GM23338 (cell line): Measurements from ENCODE around the gene SPG21. TPM values are rescaled to one million over a fixed set of nuclear protein-coding genes. Genes with fewer than 3 reads are reported as not detected.

ENCODE experiments used
- ATAC-seq: fragments of 200-7000 bp; cut with Tn5 transposase; 3 replicates; pipeline ENCODE4 v1.9.1; 2020
- DNase-seq: peaks from one replicate; pipeline ENCODE4 v3.0.0-alpha.2; 2015; ENCODE audit warnings: low spot score
- H2AFZ ChIP-seq: fragments of 200-600 bp; sonication (generic); 2 replicates; pipeline ENCODE4 v1.8.0; 2016; ENCODE audit warnings: antibody characterized with exemption, mild to moderate bottlenecking, moderate library complexity
- H3F3A ChIP-seq: fragments of 200-600 bp; sonication (generic); replicated peaks from 2 replicates; pipeline ENCODE4 v1.8.0; 2017; ENCODE audit warnings: antibody characterized with exemption, mixed run types, low read depth
- H3K27ac ChIP-seq: fragments of 200-600 bp; sonication (generic); 2 replicates; pipeline ENCODE4 v1.6.1; 2016; ENCODE audit warnings: low read depth
- H3K27me3 ChIP-seq: fragments of 200-600 bp; sonication (generic); 2 replicates; pipeline ENCODE4 v1.8.0; 2016; ENCODE audit warnings: mild to moderate bottlenecking, mixed run types, moderate library complexity; ENCODE audit not compliant: insufficient read depth
- H3K36me3 ChIP-seq: fragments of 200-600 bp; sonication (generic); 2 replicates; pipeline ENCODE4 v1.8.0; 2016; ENCODE audit warnings: mild to moderate bottlenecking; ENCODE audit not compliant: insufficient read depth
- H3K4me1 ChIP-seq: fragments of 200-600 bp; sonication (generic); 2 replicates; pipeline ENCODE4 v1.8.0; 2016; ENCODE audit warnings: mild to moderate bottlenecking, moderate library complexity; ENCODE audit not compliant: insufficient read depth
- H3K4me2 ChIP-seq: fragments of 200-600 bp; sonication (generic); 2 replicates; pipeline ENCODE4 v1.7.1; 2017; ENCODE audit warnings: mixed run types
- H3K4me3 ChIP-seq: fragments of 200-600 bp; sonication (generic); 2 replicates; pipeline ENCODE4 v1.6.1; 2016; ENCODE audit warnings: mixed run types
- H3K79me2 ChIP-seq: fragments of 200-600 bp; sonication (generic); replicated peaks from 2 replicates; pipeline ENCODE4 v1.8.0; 2017; ENCODE audit warnings: mild to moderate bottlenecking; ENCODE audit not compliant: insufficient read depth
- H3K9me2 ChIP-seq: fragments of 200-600 bp; sonication (generic); 2 replicates; pipeline ENCODE4 v1.8.0; 2017; ENCODE audit not compliant: insufficient read depth
- H4K20me1 ChIP-seq: fragments of 200-600 bp; sonication (generic); replicated peaks from 2 replicates; pipeline ENCODE4 v1.8.0; 2017; ENCODE audit warnings: mild to moderate bottlenecking; ENCODE audit not compliant: insufficient read depth
- H3K27ac Mint-ChIP-seq: 2 replicates; pipeline ENCODE4 v1.8.0; 2020; ENCODE audit warnings: inconsistent platforms, mild to moderate bottlenecking, moderate library complexity, mixed read lengths
- H3K27me3 Mint-ChIP-seq: 3 replicates; pipeline ENCODE4 v1.8.0; 2022; ENCODE audit warnings: low read depth, mild to moderate bottlenecking, moderate library complexity, mixed read lengths, inconsistent platforms; ENCODE audit not compliant: insufficient read depth, poor library complexity
- H3K36me3 Mint-ChIP-seq: 3 replicates; pipeline ENCODE4 v1.8.0; 2021; ENCODE audit warnings: low read depth, mild to moderate bottlenecking, inconsistent platforms, moderate library complexity, mixed read lengths
- H3K4me1 Mint-ChIP-seq: 3 replicates; pipeline ENCODE4 v1.8.0; 2020; ENCODE audit warnings: mild to moderate bottlenecking, inconsistent platforms, mixed read lengths
- H3K4me3 Mint-ChIP-seq: 3 replicates; pipeline ENCODE4 v1.8.0; 2021; ENCODE audit warnings: moderate library complexity, mild to moderate bottlenecking, inconsistent platforms, mixed read lengths
- H3K9me3 Mint-ChIP-seq: 3 replicates; pipeline ENCODE4 v1.8.0; 2020; ENCODE audit warnings: moderate library complexity, mild to moderate bottlenecking, inconsistent platforms, mixed read lengths
- EZH2 ChIP-seq: fragments of 200-600 bp; sonication (generic); IDR thresholded peaks from one replicate; pipeline ENCODE4 v1.8.0; 2017; ENCODE audit warnings: antibody characterized with exemption, mild to moderate bottlenecking, low read depth; ENCODE audit not compliant: unreplicated experiment
- EZH2phosphoT487 ChIP-seq: fragments of 200-600 bp; sonication (generic); IDR thresholded peaks from one replicate; pipeline ENCODE4 v1.8.1; 2018; ENCODE audit warnings: antibody characterized with exemption; ENCODE audit not compliant: unreplicated experiment
- JUNB ChIP-seq: IDR thresholded peaks from one replicate; pipeline ENCODE4 v1.6.1; 2016; ENCODE audit warnings: antibody characterized with exemption; ENCODE audit not compliant: unreplicated experiment
- NANOG ChIP-seq: IDR thresholded peaks from 2 replicates; pipeline ENCODE4 v1.6.1; 2016; ENCODE audit warnings: antibody characterized with exemption, borderline replicate concordance
- POLR2AphosphoS5 ChIP-seq: IDR thresholded peaks from 2 replicates; pipeline ENCODE4 v1.6.1; 2016; ENCODE audit warnings: antibody characterized with exemption, low read depth
- STAT1 ChIP-seq: IDR thresholded peaks from one replicate; pipeline ENCODE4 v1.6.1; 2016; ENCODE audit warnings: antibody characterized with exemption; ENCODE audit not compliant: unreplicated experiment
- ZNF114 ChIP-seq: fragments of 250-450 bp; sonication (Bioruptor Pico); IDR thresholded peaks from 2 replicates; pipeline ENCODE4 v1.5.0; 2020; ENCODE audit warnings: mild to moderate bottlenecking, moderate library complexity
- ZNF331 ChIP-seq: fragments of 250-450 bp; sonication (Bioruptor Pico); IDR thresholded peaks from 2 replicates; pipeline ENCODE4 v1.5.0; 2020; ENCODE audit warnings: low read depth, mild to moderate bottlenecking, moderate library complexity
- polyA plus RNA-seq: library from polyadenylated mRNA; unstranded; fragments of >200 nt; fragmentation: Nextera tagmentation; extraction: Ambion mirVana; gene quantifications from 2 replicates; pipeline ENCODE4 v1.2.1, GENCODE V29; 2016
- total RNA-seq: library from RNA; depleted of rRNA; stranded (reverse); fragments of >200 nt; shearing (Covaris generic); gene quantifications from 2 replicates; pipeline ENCODE4 v1.2.3, GENCODE V29; 2014
- TF ChIP-seq, protein P1 (sequence below): IDR thresholded peaks from 2 replicates; pipeline ENCODE4 v1.6.1; 2016; ENCODE audit warnings: antibody characterized with exemption
- TF ChIP-seq, protein P2 (sequence below), 2 experiments: fragments of 200-600 bp in 1 of 2; sonication (generic) in 1 of 2; conservative IDR thresholded peaks; 2 replicates each; pipeline versions ENCODE4 v1.5.1 to v1.6.1; 2016 to 2017; ENCODE audit warnings: antibody characterized with exemption in 2 of 2, low read depth in 2 of 2, mild to moderate bottlenecking in 2 of 2, moderate library complexity in 1 of 2
- TF ChIP-seq, protein P3 (sequence below): IDR thresholded peaks from one replicate; pipeline ENCODE4 v1.6.1; 2018; ENCODE audit warnings: antibody characterized with exemption; ENCODE audit not compliant: unreplicated experiment

SPG21 gene
- total and polyA plus RNA-seq, 2 experiments from 2014 or later = 81.0 to 102 TPM

DNA sequence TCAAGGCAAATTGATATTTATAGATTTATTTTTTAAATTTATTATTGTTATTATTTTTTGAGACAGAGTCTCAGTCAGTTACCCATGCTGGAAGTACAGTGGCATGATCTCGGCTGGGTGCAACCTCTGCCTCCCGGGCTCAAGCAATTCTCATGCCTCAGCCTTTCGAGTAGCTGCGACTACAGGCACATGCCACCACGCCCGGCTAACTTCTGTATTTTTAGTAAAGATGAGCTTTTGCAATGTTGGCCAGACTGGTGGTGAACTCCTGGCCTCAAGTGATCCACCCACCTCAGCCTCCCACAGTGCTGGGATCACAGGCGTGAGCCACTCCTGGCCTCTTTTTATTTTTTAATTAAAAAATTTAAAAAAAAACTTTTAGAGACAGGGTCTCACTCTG lies 19.0 kb downstream of the SPG21 start (continued):
- TF ChIP-seq, protein P1, sequence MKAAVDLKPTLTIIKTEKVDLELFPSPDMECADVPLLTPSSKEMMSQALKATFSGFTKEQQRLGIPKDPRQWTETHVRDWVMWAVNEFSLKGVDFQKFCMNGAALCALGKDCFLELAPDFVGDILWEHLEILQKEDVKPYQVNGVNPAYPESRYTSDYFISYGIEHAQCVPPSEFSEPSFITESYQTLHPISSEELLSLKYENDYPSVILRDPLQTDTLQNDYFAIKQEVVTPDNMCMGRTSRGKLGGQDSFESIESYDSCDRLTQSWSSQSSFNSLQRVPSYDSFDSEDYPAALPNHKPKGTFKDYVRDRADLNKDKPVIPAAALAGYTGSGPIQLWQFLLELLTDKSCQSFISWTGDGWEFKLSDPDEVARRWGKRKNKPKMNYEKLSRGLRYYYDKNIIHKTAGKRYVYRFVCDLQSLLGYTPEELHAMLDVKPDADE = no peak

- Histone ChIP-seq H2AFZ (no peak overlapping the region), H3K27ac (no peak overlapping the region), H3K36me3 (peaks cover 44% of the 10 kb centered on the region), H3K9me2 (no peaks in the 10 kb centered on the region), H3K79me2 (no peaks in the 10 kb centered on the region), H3K4me2 (no peak overlapping the region), H3K4me3 (no peak overlapping the region), H3K27me3 (no peaks in the 10 kb centered on the region), H3K4me1 (no peaks in the 10 kb centered on the region), H4K20me1 (0 out of 2 replicates have a peak, but pooled peaks cover 6% of the 10 kb centered on the region), H3F3A (no peaks in the 10 kb centered on the region)
- DNase-seq (no peak), ATAC-seq (no peak)
- TF ChIP-seq, protein P1 = no peak
- TF ChIP-seq ZNF114 (CRISPR knock-in tag) = no peak
- no peak for TF ChIP-seq EZH2phosphoT487
- no peak for TF ChIP-seq ZNF331 (CRISPR knock-in tag)
- TF ChIP-seq, protein P2, sequence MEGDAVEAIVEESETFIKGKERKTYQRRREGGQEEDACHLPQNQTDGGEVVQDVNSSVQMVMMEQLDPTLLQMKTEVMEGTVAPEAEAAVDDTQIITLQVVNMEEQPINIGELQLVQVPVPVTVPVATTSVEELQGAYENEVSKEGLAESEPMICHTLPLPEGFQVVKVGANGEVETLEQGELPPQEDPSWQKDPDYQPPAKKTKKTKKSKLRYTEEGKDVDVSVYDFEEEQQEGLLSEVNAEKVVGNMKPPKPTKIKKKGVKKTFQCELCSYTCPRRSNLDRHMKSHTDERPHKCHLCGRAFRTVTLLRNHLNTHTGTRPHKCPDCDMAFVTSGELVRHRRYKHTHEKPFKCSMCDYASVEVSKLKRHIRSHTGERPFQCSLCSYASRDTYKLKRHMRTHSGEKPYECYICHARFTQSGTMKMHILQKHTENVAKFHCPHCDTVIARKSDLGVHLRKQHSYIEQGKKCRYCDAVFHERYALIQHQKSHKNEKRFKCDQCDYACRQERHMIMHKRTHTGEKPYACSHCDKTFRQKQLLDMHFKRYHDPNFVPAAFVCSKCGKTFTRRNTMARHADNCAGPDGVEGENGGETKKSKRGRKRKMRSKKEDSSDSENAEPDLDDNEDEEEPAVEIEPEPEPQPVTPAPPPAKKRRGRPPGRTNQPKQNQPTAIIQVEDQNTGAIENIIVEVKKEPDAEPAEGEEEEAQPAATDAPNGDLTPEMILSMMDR (conservative IDR thresholded peaks at IDR 0.05; ENCODE audit: low read depth in 2 of 2) = no peak
- no peak for TF ChIP-seq JUNB
- TF ChIP-seq, protein P3, sequence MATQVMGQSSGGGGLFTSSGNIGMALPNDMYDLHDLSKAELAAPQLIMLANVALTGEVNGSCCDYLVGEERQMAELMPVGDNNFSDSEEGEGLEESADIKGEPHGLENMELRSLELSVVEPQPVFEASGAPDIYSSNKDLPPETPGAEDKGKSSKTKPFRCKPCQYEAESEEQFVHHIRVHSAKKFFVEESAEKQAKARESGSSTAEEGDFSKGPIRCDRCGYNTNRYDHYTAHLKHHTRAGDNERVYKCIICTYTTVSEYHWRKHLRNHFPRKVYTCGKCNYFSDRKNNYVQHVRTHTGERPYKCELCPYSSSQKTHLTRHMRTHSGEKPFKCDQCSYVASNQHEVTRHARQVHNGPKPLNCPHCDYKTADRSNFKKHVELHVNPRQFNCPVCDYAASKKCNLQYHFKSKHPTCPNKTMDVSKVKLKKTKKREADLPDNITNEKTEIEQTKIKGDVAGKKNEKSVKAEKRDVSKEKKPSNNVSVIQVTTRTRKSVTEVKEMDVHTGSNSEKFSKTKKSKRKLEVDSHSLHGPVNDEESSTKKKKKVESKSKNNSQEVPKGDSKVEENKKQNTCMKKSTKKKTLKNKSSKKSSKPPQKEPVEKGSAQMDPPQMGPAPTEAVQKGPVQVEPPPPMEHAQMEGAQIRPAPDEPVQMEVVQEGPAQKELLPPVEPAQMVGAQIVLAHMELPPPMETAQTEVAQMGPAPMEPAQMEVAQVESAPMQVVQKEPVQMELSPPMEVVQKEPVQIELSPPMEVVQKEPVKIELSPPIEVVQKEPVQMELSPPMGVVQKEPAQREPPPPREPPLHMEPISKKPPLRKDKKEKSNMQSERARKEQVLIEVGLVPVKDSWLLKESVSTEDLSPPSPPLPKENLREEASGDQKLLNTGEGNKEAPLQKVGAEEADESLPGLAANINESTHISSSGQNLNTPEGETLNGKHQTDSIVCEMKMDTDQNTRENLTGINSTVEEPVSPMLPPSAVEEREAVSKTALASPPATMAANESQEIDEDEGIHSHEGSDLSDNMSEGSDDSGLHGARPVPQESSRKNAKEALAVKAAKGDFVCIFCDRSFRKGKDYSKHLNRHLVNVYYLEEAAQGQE = no peak
- TF ChIP-seq POLR2AphosphoS5 = no peak
- no peak for TF ChIP-seq NANOG
- no peak for TF ChIP-seq EZH2
- TF ChIP-seq STAT1 = no peak
- Mint-ChIP-seq H3K4me3 (no peak overlapping the region), H3K36me3 (peaks cover 58% of the 10 kb centered on the region), H3K27ac (no peak overlapping the region), H3K9me3 (no peaks in the 10 kb centered on the region), H3K27me3 (no peaks in the 10 kb centered on the region), H3K4me1 (no peaks in the 10 kb centered on the region)
Measured at GRCh38 chr15:64969401-64969800, 20.3 kb downstream of the SPG21 start.
